ENCODE data around the gene DPH5. TPM values are rescaled to one million over a fixed set of nuclear protein-coding genes. Genes with fewer than 3 reads are reported as not detected.

The DPH5 gene
- total RNA-seq, 1 experiment from 2014 or later, result 24.6 TPM

Other genes starting within 250 kb of the DPH5 start
- gene EXTL2, start 130.9 kb downstream of the DPH5 start, total RNA-seq (2014; rRNA removed; shearing (Covaris generic)), result 39.5 and 44.2 TPM in 2 replicates
- 13.4 and 26.3 TPM in 2 replicates for gene SLC30A7, start 129.7 kb downstream of the DPH5 start, total RNA-seq (2014; rRNA removed; shearing (Covaris generic))
- 3.7 and 13.3 TPM in 2 replicates for gene S1PR1, start 211.2 kb upstream of the DPH5 start, total RNA-seq (2014; rRNA removed; shearing (Covaris generic))